Keratinocyte (primary cell): ENCODE results near the gene WWC1. TPM values are rescaled to one million over a fixed set of nuclear protein-coding genes. Genes with fewer than 3 reads are reported as not detected.

ENCODE experiments used
- DNase-seq: peaks from one replicate; pipeline ENCODE4 v3.0.0-alpha.2; 2011; ENCODE audit warnings: low read depth, missing footprints, low spot score
- FAIRE-seq: peaks from 2 replicates; lab custom pipeline; 2011; peaks lifted over from hg19 to GRCh38; lab: Jason Lieb, UNC
- H2AFZ ChIP-seq: 2 replicates; pipeline ENCODE4 v1.6.0; 2012; ENCODE audit warnings: low read length, control low read depth, inconsistent platforms; ENCODE audit not compliant: control insufficient read depth
- H3K27ac ChIP-seq: 2 replicates; pipeline ENCODE4 v1.5.1; 2011; ENCODE audit warnings: low read length; ENCODE audit not compliant: control insufficient read depth, insufficient read depth
- H3K27me3 ChIP-seq: 3 replicates; pipeline ENCODE4 v1.6.0; 2011; ENCODE audit warnings: low read length; ENCODE audit not compliant: control insufficient read depth, insufficient read depth; ENCODE audit errors: extremely low read depth
- H3K36me3 ChIP-seq, 2 experiments: 2 replicates in 1 of 2; 3 replicates in 1 of 2; pipeline ENCODE4 v1.5.1; 2011; ENCODE audit warnings: low read length in 2 of 2, mild to moderate bottlenecking in 1 of 2; ENCODE audit not compliant: control insufficient read depth in 2 of 2, insufficient read depth in 2 of 2; ENCODE audit errors: extremely low read depth in 1 of 2
- H3K4me1 ChIP-seq: 3 replicates; pipeline ENCODE4 v1.5.1; 2011; ENCODE audit warnings: low read length; ENCODE audit not compliant: control insufficient read depth, insufficient read depth; ENCODE audit errors: extremely low read depth
- H3K4me2 ChIP-seq: 3 replicates; pipeline ENCODE4 v1.6.0; 2011; ENCODE audit warnings: low read depth, low read length; ENCODE audit not compliant: control insufficient read depth, insufficient read depth; ENCODE audit errors: extremely low read depth
- H3K4me3 ChIP-seq, 3 experiments: fragments of 200-600 bp in 1 of 3; sonication (generic) in 1 of 3; 2 replicates in 2 of 3; 3 replicates in 1 of 3; pipeline ENCODE4 v1.5.1; 2011 to 2016; ENCODE audit warnings: low read length in 3 of 3, mild to moderate bottlenecking in 3 of 3, control low read depth in 2 of 3, inconsistent platforms in 1 of 3, low read depth in 1 of 3, mixed read lengths in 1 of 3, mixed run types in 1 of 3, moderate library complexity in 1 of 3; ENCODE audit not compliant: control insufficient read depth in 2 of 3, insufficient read depth in 2 of 3; ENCODE audit errors: extremely low read depth in 1 of 3
- H3K79me2 ChIP-seq: 2 replicates; pipeline ENCODE4 v1.6.0; 2012; ENCODE audit warnings: low read length; ENCODE audit not compliant: control insufficient read depth, insufficient read depth
- H3K9ac ChIP-seq: 3 replicates; pipeline ENCODE4 v1.6.0; 2011; ENCODE audit warnings: low read length; ENCODE audit not compliant: control insufficient read depth, insufficient read depth; ENCODE audit errors: extremely low read depth
- H3K9me1 ChIP-seq: 3 replicates; pipeline ENCODE4 v1.6.0; 2011; ENCODE audit warnings: low read length; ENCODE audit not compliant: control insufficient read depth, insufficient read depth; ENCODE audit errors: extremely low read depth
- H3K9me3 ChIP-seq: 2 replicates; pipeline ENCODE4 v1.5.1; 2012; ENCODE audit warnings: low read depth, low read length; ENCODE audit not compliant: control insufficient read depth
- H4K20me1 ChIP-seq: 3 replicates; pipeline ENCODE4 v1.6.0; 2011; ENCODE audit warnings: low read length; ENCODE audit not compliant: control insufficient read depth, insufficient read depth; ENCODE audit errors: extremely low read depth
- CTCF ChIP-seq, 3 experiments: IDR thresholded peaks in 1 of 3; conservative IDR thresholded peaks in 1 of 3; optimal IDR thresholded peaks in 1 of 3; 2 replicates in 2 of 3; 3 replicates in 1 of 3; pipeline versions ENCODE3 to v1.5.1; 2011; ENCODE audit warnings: low read length in 3 of 3, mild to moderate bottlenecking in 3 of 3, moderate library complexity in 2 of 3, control low read depth in 1 of 3, inconsistent platforms in 1 of 3; ENCODE audit not compliant: insufficient read depth in 2 of 3; ENCODE audit errors: extremely low read depth in 1 of 3
- EZH2 ChIP-seq: IDR thresholded peaks from one replicate; pipeline ENCODE4 v1.6.1; 2012; ENCODE audit warnings: inconsistent platforms, mild to moderate bottlenecking, low read length, moderate library complexity
- dilution Hi-C: fragments of 300-500 bp; cut with MboI; formaldehyde crosslinking; loops from one replicate; pipeline ENCODE4 v1.7.0; 2020; ENCODE audit warnings: low sequenced_read_pairs; ENCODE audit not compliant: extremely low pct_ligation_motif_present
- polyA plus RNA-seq, 5 experiments: library from polyadenylated mRNA; depleted of rRNA in 3 of 5; stranded (reverse) in 3 of 5; stranded (forward) in 1 of 5; unstranded in 1 of 5; fragments of >200 nt; gene quantifications; 1 replicate in 1 of 5; 2 replicates in 3 of 5; 3 replicates in 1 of 5; pipeline versions ENCODE4 v1.2.1 to v1.2.3, GENCODE V29; 2011 to 2012; ENCODE audit warnings: missing spikeins in 2 of 5, low read depth in 1 of 5, low replicate concordance in 1 of 5

Gene WWC1
- polyA plus RNA-seq, 1 donor (not counting 4 experiments of a cell fraction or from before 2014, with no cell fraction given) = 19.8 TPM

- H3K27ac ChIP-seq = no peak overlapping the region
- no peak for DNase-seq
- no peak overlapping the region for H3K4me3 ChIP-seq
- dilution Hi-C loops = no loop called here
- H3K27me3 ChIP-seq = no peaks in the 10 kb centered on the region
- no peak overlapping the region for H2AFZ ChIP-seq
- H3K36me3 ChIP-seq = no peaks in the 10 kb centered on the region
- H3K9me1 ChIP-seq = no peaks in the 10 kb centered on the region
- FAIRE-seq = no peak
- no peaks in the 10 kb centered on the region for H4K20me1 ChIP-seq
- H3K9me3 ChIP-seq = no peaks in the 10 kb centered on the region
- no peak overlapping the region for H3K4me2 ChIP-seq
- no peak overlapping the region for H3K9ac ChIP-seq
- peaks cover 43% of the 10 kb centered on the region for H3K79me2 ChIP-seq
- TF ChIP-seq CTCF (optimal IDR thresholded peaks at IDR 0.05 in 1 of 3, IDR thresholded peaks at IDR 0.05 in 1 of 3, conservative IDR thresholded peaks at IDR 0.05 in 1 of 3; ENCODE audit: extremely low read depth in 1 of 3, insufficient read depth in 2 of 3, low read length in 3 of 3) = no peak
- TF ChIP-seq EZH2 = no peak
- H3K4me1 ChIP-seq = peaks cover 40% of the 10 kb centered on the region
Observed at GRCh38 chr5:168320805-168321204, 29.4 kb downstream of the WWC1 start.

DNA sequence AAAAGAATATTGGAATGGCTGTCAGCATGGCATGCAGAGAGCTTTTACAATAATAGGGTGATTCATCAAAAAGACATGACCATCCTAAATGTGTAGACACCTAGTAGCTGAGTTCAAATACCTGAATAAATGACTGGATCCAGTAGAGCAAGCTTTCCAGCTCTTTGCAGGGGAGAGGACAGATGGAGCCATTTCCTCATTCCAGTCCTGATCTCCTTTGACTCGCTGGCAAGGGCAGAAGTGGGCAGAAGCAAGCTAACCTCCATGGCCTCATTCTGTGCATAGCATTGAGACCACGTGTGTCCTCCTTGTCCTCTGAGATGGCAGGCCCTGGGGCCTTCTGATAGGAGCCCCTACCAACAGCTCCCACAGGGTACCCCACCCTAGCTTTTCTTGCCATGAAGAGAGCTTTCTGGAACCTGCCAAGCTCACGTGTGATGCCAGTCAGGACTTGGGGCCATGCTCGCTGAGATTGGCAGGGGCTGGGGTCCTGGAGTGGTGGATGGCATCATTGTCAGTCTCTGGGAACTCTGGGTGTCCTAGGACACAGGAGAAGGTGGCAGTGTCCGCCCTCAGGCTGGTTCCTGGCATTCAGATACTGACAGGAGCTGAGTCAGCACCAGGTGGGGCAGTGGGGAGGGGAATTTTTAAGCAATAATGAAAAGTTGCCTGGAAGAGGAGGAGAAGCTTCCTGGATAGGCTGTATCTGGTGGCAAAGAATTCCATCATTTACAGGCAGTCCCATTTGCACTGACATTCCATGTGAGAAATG, 33.6 kb downstream of the WWC1 start:
- FAIRE-seq = peak; percentile 96
- Histone ChIP-seq H3K36me3 (no peaks in the 10 kb centered on the region), H3K9ac (peak overlapping the region; percentile 52), H4K20me1 (no peaks in the 10 kb centered on the region), H3K4me3 (peak overlapping the region in 2 of 3 experiments; percentile 30 to 58), H3K27ac (peak overlapping the region; percentile 75), H3K9me3 (no peaks in the 10 kb centered on the region), H3K27me3 (no peaks in the 10 kb centered on the region), H3K79me2 (peaks cover 52% of the 10 kb centered on the region), H2AFZ (no peak overlapping the region), H3K4me1 (peaks cover 37% of the 10 kb centered on the region), H3K9me1 (peaks cover 6% of the 10 kb centered on the region), H3K4me2 (peak overlapping the region; percentile 86)
- dilution Hi-C loops = no loop called here
- peak in 1 of 3 experiments; percentile 35 for TF ChIP-seq CTCF (optimal IDR thresholded peaks at IDR 0.05 in 1 of 3, IDR thresholded peaks at IDR 0.05 in 1 of 3, conservative IDR thresholded peaks at IDR 0.05 in 1 of 3; ENCODE audit: extremely low read depth in 1 of 3, insufficient read depth in 2 of 3, low read length in 3 of 3)
- no peak for TF ChIP-seq EZH2
- peak; percentile 55 for DNase-seq
